Choroid plexus epithelial cell (primary cell): ENCODE results near the gene PHKA2.
A peak's percentile ranks its signal among the peaks of the same experiment; 100 is the strongest.

ENCODE experiments used
- DNase-seq: peaks from one replicate; pipeline ENCODE4 v3.0.0-alpha.2; 2010; ENCODE audit warnings: low read depth
- H3K4me3 ChIP-seq: 2 replicates; pipeline ENCODE4 v1.5.1; 2011; ENCODE audit warnings: low read depth, mild to moderate bottlenecking, control low read depth, low read length, moderate library complexity
- CTCF ChIP-seq: conservative IDR thresholded peaks from 2 replicates; pipeline ENCODE4 v1.5.1; 2011; ENCODE audit warnings: low read depth, mild to moderate bottlenecking, control low read depth, inconsistent platforms, low read length, moderate library complexity

Gene PHKA2

GRCh38 chrX:18899796-18900380 is 84.0 kb downstream of the PHKA2 start:
- TF ChIP-seq CTCF, result peak; percentile 44
- DNase-seq, result peak; percentile 24
- H3K4me3 ChIP-seq, result no peak overlapping the region

DNA sequence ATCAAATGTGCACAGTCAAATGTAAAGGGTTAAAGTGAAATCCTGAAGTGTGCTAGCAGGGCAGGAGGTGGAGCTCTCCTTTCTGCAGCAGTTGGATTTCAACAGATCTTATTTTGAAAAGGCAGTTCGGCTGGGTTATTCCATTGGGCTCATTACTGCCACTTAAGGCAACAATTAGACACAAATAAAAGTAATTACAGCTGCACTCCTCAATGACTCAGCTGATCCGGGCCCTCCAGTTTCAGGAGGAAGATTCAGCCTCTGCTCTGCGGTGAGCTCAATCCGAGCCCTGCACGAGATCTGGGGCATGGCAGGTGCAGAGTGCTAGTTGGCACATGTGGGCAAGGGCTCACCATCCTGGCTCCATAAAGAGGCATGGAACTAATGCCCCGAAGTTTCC is 85.4 kb downstream of the PHKA2 start:
- H3K4me3 ChIP-seq, result no peak overlapping the region
- TF ChIP-seq CTCF, result no peak

DNA sequence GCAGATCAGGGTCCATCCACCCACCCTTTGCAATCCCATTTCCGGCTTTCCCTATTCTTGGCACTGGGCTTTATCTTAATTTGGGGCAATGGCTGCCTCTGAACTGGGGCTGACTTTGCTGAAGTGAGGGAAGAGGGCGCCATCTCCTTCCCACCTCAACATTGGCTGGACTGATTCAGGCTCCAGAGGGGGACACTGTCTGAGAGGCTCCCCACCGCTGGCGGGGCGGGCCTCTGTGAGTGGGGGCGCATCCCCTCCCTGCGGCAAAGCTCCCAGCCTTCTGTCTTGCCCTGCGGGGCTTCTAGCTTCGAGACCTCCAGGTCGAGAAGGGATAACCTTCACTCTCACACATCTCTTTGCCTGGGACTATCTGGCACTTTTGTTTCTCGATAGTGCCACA is 85.8 kb downstream of the PHKA2 start:
- no peak overlapping the region for H3K4me3 ChIP-seq

More for the DNA sequence above, 85.4 kb downstream of the PHKA2 start:
- no peak for DNase-seq

DNA sequence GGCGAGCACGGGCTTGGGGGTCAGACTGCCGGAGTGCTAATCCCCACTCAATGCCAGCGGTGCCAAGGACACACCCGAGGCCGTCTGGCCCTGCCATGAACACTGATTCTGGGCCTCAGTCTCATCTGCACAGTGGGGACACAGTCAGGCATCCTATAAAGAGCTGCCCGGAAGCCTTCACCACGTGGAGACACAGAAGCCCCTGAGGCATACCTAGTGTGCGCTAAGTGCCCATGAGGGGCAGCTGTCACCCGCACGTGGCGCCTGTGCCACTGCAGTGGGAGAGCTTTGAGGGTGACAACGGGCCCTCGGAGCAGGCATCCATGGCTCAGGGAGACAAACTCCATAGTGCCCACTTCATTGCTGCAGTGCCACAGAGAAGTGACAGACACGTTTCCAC is 86.3 kb downstream of the PHKA2 start:
- no peak for TF ChIP-seq CTCF
- no peak for DNase-seq
- no peak overlapping the region for H3K4me3 ChIP-seq

More for the DNA sequence above, 85.8 kb downstream of the PHKA2 start:
- TF ChIP-seq CTCF, result no peak
- DNase-seq, result no peak

- no peak for DNase-seq
- no peak overlapping the region for H3K4me3 ChIP-seq
- TF ChIP-seq CTCF, result no peak
Observed at GRCh38 chrX:18896680-18897544, 87.0 kb downstream of the PHKA2 start.

- peak; percentile 55 for DNase-seq
- peak; percentile 46 for TF ChIP-seq CTCF
Observed at GRCh38 chrX:18895189-18895951, 88.5 kb downstream of the PHKA2 start.

More at GRCh38 chrX:18895189-18895951, 88.5 kb downstream of the PHKA2 start:
- no peak overlapping the region for H3K4me3 ChIP-seq
